ENCODE measurements around the gene KIFC3. TPM values are rescaled to one million over a fixed set of nuclear protein-coding genes. Genes with fewer than 3 reads are reported as not detected.
"Not testable (repeated sequence)": the region's sequence is repeated elsewhere in the genome, so short reads cannot be mapped to it uniquely, and the experiment has no call there.

Gene KIFC3
- total RNA-seq, 5 donors from 2014 or later (not counting 1 experiment from before 2014, with no cell fraction given), result 0.78 to 4.1 (median 2.7) TPM

- no peak overlapping the region for H3K4me3 ChIP-seq (ENCODE audit: control insufficient read depth in 1 of 2, extremely low read depth in 1 of 2, low read length in 1 of 2)
- no peaks in the 10 kb centered on the region for H3K9me3 ChIP-seq
- H3K9me3 Mint-ChIP-seq, result no peaks in the 10 kb centered on the region
- no peak overlapping the region for H3K27ac ChIP-seq (ENCODE audit: low read length)
- no peaks in the 10 kb centered on the region for H3K36me3 Mint-ChIP-seq
- ChIA-PET CTCF (no interaction called here), POLR2A (no interaction called here)
- H3K27ac Mint-ChIP-seq, result no peak overlapping the region
- H3K36me3 ChIP-seq (ENCODE audit: control insufficient read depth in 2 of 2, extremely low read depth in 1 of 2, insufficient read depth in 1 of 2, low read length in 1 of 2), result no peaks in the 10 kb centered on the region
- peaks cover 0 to 4% of the 10 kb centered on the region in 2 experiments for H3K27me3 ChIP-seq (replicated peaks in 1 of 2; ENCODE audit: control insufficient read depth in 2 of 2, extremely low read depth in 1 of 2, insufficient read depth in 2 of 2, low read length in 1 of 2)
- H3K27me3 Mint-ChIP-seq, result peaks cover 4 to 8% of the 10 kb centered on the region in 2 donors
- H3K4me3 Mint-ChIP-seq, result no peak overlapping the region
- ATAC-seq (replicated peaks in 1 of 4), result no peak
- peaks cover 5 to 16% (median 9%) of the 10 kb centered on the region in 3 donors for H3K4me1 Mint-ChIP-seq
- no peak for DNase-seq
- 100% methylated on average over 1 of the region's 1 CpG for WGBS (ENCODE audit: insufficient coverage)
- no peaks in the 10 kb centered on the region for H3K4me1 ChIP-seq (ENCODE audit: control insufficient read depth in 1 of 2, extremely low read depth in 1 of 2, insufficient read depth in 2 of 2, low read length in 2 of 2)
Observed at GRCh38 chr16:57843400-57843799, 41.1 kb upstream of the KIFC3 start.

- H3K4me1 ChIP-seq (ENCODE audit: control insufficient read depth in 1 of 2, extremely low read depth in 1 of 2, insufficient read depth in 2 of 2, low read length in 2 of 2), result no peaks in the 10 kb centered on the region
- no peak overlapping the region for H3K4me3 ChIP-seq (ENCODE audit: control insufficient read depth in 1 of 2, extremely low read depth in 1 of 2, low read length in 1 of 2)
- no peaks in the 10 kb centered on the region for H3K9me3 Mint-ChIP-seq
- H3K4me3 Mint-ChIP-seq, result no peak overlapping the region
- H3K27ac ChIP-seq (ENCODE audit: low read length), result no peak overlapping the region
- no peak for DNase-seq
- 100% methylated on average over 1 of the region's 5 CpGs for WGBS (ENCODE audit: insufficient coverage)
- no peaks in the 10 kb centered on the region for H3K9me3 ChIP-seq
- H3K4me1 Mint-ChIP-seq, result peaks cover 5 to 16% (median 9%) of the 10 kb centered on the region in 3 donors
- peaks cover 0 to under 1% of the 10 kb centered on the region in 2 experiments for H3K27me3 ChIP-seq (replicated peaks in 1 of 2; ENCODE audit: control insufficient read depth in 2 of 2, extremely low read depth in 1 of 2, insufficient read depth in 2 of 2, low read length in 1 of 2)
- ChIA-PET CTCF (no interaction called here), POLR2A (no interaction called here)
- H3K36me3 ChIP-seq (ENCODE audit: control insufficient read depth in 2 of 2, extremely low read depth in 1 of 2, insufficient read depth in 1 of 2, low read length in 1 of 2), result no peaks in the 10 kb centered on the region
- no peaks in the 10 kb centered on the region for H3K36me3 Mint-ChIP-seq
- ATAC-seq (replicated peaks in 1 of 4), result no peak
- H3K27ac Mint-ChIP-seq, result no peak overlapping the region
- peaks cover 4 to 8% of the 10 kb centered on the region in 2 donors for H3K27me3 Mint-ChIP-seq
Observed at GRCh38 chr16:57842601-57843000, 40.3 kb upstream of the KIFC3 start.

- Histone ChIP-seq H3K4me3 (ENCODE audit: control insufficient read depth in 1 of 2, extremely low read depth in 1 of 2, low read length in 1 of 2) (no peak overlapping the region), H3K27me3 (replicated peaks in 1 of 2; ENCODE audit: control insufficient read depth in 2 of 2, extremely low read depth in 1 of 2, insufficient read depth in 2 of 2, low read length in 1 of 2) (peaks cover 0 to 8% of the 10 kb centered on the region in 2 experiments), H3K27ac (ENCODE audit: low read length) (no peak overlapping the region), H3K4me1 (ENCODE audit: control insufficient read depth in 1 of 2, extremely low read depth in 1 of 2, insufficient read depth in 2 of 2, low read length in 2 of 2) (no peaks in the 10 kb centered on the region), H3K9me3 (no peaks in the 10 kb centered on the region), H3K36me3 (ENCODE audit: control insufficient read depth in 2 of 2, extremely low read depth in 1 of 2, insufficient read depth in 1 of 2, low read length in 1 of 2) (no peaks in the 10 kb centered on the region)
- Mint-ChIP-seq H3K27ac (no peak overlapping the region), H3K27me3 (peaks cover 4 to 10% of the 10 kb centered on the region in 2 donors), H3K4me1 (peaks cover 5 to 7% (median 5%) of the 10 kb centered on the region in 3 donors), H3K4me3 (no peak overlapping the region), H3K36me3 (no peaks in the 10 kb centered on the region), H3K9me3 (no peaks in the 10 kb centered on the region)
- ATAC-seq (replicated peaks in 1 of 4) (no peak), DNase-seq (no peak)
- ChIA-PET POLR2A (interaction anchor here in 1 of 2 donors (0.6 kb wide), 1 partner anchor 789 kb away, joined by 3 read pairs; no protein-coding TSS in a partner anchor), CTCF (no interaction called here)
- 87% methylated on average over 7 of the region's 8 CpGs for WGBS (ENCODE audit: insufficient coverage)
Observed at GRCh38 chr16:57840833-57841232, 38.5 kb upstream of the KIFC3 start.

- ChIA-PET POLR2A (no interaction called here), CTCF (no interaction called here)
- Histone ChIP-seq H3K4me3 (ENCODE audit: control insufficient read depth in 1 of 2, extremely low read depth in 1 of 2, low read length in 1 of 2) (no peak overlapping the region), H3K36me3 (ENCODE audit: control insufficient read depth in 2 of 2, extremely low read depth in 1 of 2, insufficient read depth in 1 of 2, low read length in 1 of 2) (no peaks in the 10 kb centered on the region), H3K9me3 (no peaks in the 10 kb centered on the region), H3K27me3 (replicated peaks in 1 of 2; ENCODE audit: control insufficient read depth in 2 of 2, extremely low read depth in 1 of 2, insufficient read depth in 2 of 2, low read length in 1 of 2) (peaks cover 0 to 13% of the 10 kb centered on the region in 2 experiments), H3K27ac (ENCODE audit: low read length) (no peak overlapping the region), H3K4me1 (ENCODE audit: control insufficient read depth in 1 of 2, extremely low read depth in 1 of 2, insufficient read depth in 2 of 2, low read length in 2 of 2) (no peaks in the 10 kb centered on the region)
- H3K36me3 Mint-ChIP-seq, result no peaks in the 10 kb centered on the region
- no peak overlapping the region for H3K4me3 Mint-ChIP-seq
- ATAC-seq (replicated peaks in 1 of 4) (no peak), DNase-seq (no peak)
- H3K9me3 Mint-ChIP-seq, result no peaks in the 10 kb centered on the region
- 89% methylated on average over 13 of the region's 13 CpGs for WGBS (ENCODE audit: insufficient coverage)
- H3K27me3 Mint-ChIP-seq, result peaks cover 4 to 15% of the 10 kb centered on the region in 2 donors
- H3K27ac Mint-ChIP-seq, result no peak overlapping the region
- no peaks in the 10 kb centered on the region for H3K4me1 Mint-ChIP-seq
Observed at GRCh38 chr16:57838161-57838560, 35.9 kb upstream of the KIFC3 start.

DNA sequence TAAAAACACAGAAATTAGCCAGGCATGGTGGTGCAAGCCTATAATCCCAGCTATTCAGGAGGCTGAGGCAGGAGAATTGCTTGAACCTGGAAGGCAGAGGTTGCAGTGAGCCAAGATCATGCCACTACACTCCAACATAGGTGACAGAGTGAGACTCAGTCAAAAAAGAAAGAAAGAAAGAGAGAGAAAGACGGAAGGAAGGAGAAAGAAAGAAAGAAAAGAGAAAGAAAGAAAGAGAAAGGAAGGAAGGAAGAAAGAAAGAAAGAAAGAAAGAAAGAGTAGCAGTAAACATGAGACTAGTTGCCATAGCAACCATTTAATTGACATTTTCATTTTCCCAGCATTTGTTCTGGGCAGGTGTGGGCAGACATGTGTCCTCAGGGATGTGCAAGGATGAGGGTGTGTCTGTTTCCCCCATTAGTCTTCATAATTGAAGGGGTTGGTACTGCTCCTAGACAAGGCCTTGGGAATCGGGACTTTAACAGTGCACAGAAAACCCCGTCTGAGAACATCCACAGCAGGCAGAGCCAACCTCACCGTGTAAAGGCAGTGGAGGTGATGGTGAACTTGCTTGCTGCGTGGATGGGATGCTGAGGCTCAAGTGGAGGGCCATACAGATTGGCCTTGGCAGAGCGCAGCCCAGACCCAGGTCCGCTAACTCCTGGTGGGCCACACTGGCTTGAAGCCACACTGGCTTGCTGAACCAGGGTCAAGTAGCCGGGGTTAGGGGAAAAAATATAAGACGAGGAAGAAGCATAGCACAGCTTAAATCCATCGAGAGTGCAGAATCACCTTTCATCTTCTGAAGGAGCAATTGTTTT, 35.2 kb upstream of the KIFC3 start:
- H3K9me3 ChIP-seq, result no peaks in the 10 kb centered on the region
- ATAC-seq (replicated peaks in 1 of 4) (no peak), DNase-seq (no peak)
- H3K36me3 ChIP-seq (ENCODE audit: control insufficient read depth in 2 of 2, extremely low read depth in 1 of 2, insufficient read depth in 1 of 2, low read length in 1 of 2), result no peaks in the 10 kb centered on the region
- no peak overlapping the region for H3K27ac ChIP-seq (ENCODE audit: low read length)
- H3K4me3 ChIP-seq (ENCODE audit: control insufficient read depth in 1 of 2, extremely low read depth in 1 of 2, low read length in 1 of 2), result no peak overlapping the region
- Mint-ChIP-seq H3K27me3 (peaks cover 4 to 17% of the 10 kb centered on the region in 2 donors), H3K9me3 (no peaks in the 10 kb centered on the region), H3K36me3 (no peaks in the 10 kb centered on the region), H3K4me1 (no peaks in the 10 kb centered on the region), H3K4me3 (no peak overlapping the region), H3K27ac (no peak overlapping the region)
- ChIA-PET CTCF (no interaction called here), POLR2A (no interaction called here)
- peaks cover 0 to 15% of the 10 kb centered on the region in 2 experiments for H3K27me3 ChIP-seq (replicated peaks in 1 of 2; ENCODE audit: control insufficient read depth in 2 of 2, extremely low read depth in 1 of 2, insufficient read depth in 2 of 2, low read length in 1 of 2)
- no peaks in the 10 kb centered on the region for H3K4me1 ChIP-seq (ENCODE audit: control insufficient read depth in 1 of 2, extremely low read depth in 1 of 2, insufficient read depth in 2 of 2, low read length in 2 of 2)
- 92% methylated on average over 5 of the region's 10 CpGs for WGBS (ENCODE audit: insufficient coverage)

DNA sequence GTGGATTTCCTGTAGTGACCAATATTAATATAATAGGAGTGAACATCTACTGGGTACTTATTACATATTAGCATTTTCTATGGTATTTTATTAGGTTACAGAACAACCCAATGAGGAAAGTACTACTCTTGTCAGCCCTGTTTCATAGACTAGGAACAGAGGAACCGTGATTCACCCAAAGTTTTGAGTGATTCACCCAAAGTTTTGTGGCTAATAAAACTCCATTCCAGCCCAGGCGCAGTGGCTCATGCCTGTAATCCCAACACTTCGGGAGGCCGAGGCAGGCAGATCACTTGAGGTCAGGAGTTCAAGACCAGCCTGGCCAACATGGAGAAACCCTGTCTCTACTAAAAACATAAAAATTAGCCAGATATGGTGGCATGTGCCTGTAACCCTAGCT, 33.1 kb upstream of the KIFC3 start:
- H3K36me3 Mint-ChIP-seq; H3K9me3 ChIP-seq; H3K4me1 Mint-ChIP-seq; POLR2A ChIA-PET; ATAC-seq (replicated peaks in 1 of 4); H3K4me3 Mint-ChIP-seq; H3K9me3 Mint-ChIP-seq; H3K4me3 ChIP-seq (ENCODE audit: control insufficient read depth in 1 of 2, extremely low read depth in 1 of 2, low read length in 1 of 2); H3K4me1 ChIP-seq (ENCODE audit: control insufficient read depth in 1 of 2, extremely low read depth in 1 of 2, insufficient read depth in 2 of 2, low read length in 2 of 2); H3K27ac ChIP-seq (ENCODE audit: low read length); CTCF ChIA-PET; H3K27ac Mint-ChIP-seq; DNase-seq; H3K36me3 ChIP-seq (ENCODE audit: control insufficient read depth in 2 of 2, extremely low read depth in 1 of 2, insufficient read depth in 1 of 2, low read length in 1 of 2): not testable (repeated sequence)
- peaks cover 4 to 17% of the 10 kb centered on the region in 2 donors for H3K27me3 Mint-ChIP-seq
- peaks cover 0 to 15% of the 10 kb centered on the region in 2 experiments for H3K27me3 ChIP-seq (replicated peaks in 1 of 2; ENCODE audit: control insufficient read depth in 2 of 2, extremely low read depth in 1 of 2, insufficient read depth in 2 of 2, low read length in 1 of 2)
- WGBS (ENCODE audit: insufficient coverage), result 100% methylated on average over 3 of the region's 4 CpGs

Measured in T-cell (primary cell).